ENCODE results near the gene ZNF664.

Gene ZNF664

DNA sequence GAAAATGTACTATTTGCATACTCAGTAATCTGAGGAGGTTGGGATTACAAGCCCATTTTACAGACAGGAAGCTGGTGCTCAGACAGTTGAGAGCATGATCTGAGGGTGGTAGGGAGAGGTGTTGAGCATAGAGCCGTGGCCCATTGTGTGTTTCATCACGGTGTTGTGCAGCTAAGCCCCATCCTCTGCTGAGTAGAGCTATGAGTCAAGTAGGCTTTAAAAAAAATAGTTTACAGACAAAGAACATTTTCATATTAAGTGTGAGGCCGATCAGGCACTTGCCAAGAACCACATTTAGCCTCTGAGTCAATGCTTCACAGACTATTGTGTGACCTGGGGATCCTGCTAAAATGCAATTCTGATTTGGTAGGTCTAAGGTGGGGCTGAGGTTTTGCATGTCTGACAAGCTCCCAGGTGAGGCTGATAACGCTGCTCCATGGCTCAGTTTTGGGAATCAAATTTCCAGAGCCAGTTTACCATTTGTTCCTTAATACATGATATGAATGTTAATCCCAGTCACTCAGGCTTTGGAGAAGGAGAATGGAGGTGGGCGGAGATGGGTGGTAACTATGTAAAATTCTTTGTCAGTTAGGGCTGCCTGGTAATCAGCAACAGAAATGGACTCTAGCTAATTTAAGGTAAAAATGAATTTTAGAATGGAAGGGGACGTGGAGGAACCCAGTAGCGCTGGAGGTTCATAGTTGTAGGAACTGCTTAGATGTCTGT lies 22.2 kb downstream of the ZNF664 start:
- Histone ChIP-seq H3K9me3 (ENCODE audit: insufficient read depth, low read length, severe bottlenecking) (no peaks in the 10 kb centered on the region), H3K27me3 (ENCODE audit: insufficient read depth, low read length, poor library complexity) (no peaks in the 10 kb centered on the region), H3K79me2 (ENCODE audit: insufficient read depth, low read length) (peaks cover 57% of the 10 kb centered on the region), H3K4me1 (ENCODE audit: insufficient read depth, low read length) (no peaks in the 10 kb centered on the region), H3K4me2 (ENCODE audit: insufficient read depth, low read length) (no peak overlapping the region), H2AFZ (ENCODE audit: low read depth, low read length) (no peak overlapping the region), H3K36me3 (ENCODE audit: insufficient read depth, low read length) (peaks cover 72% of the 10 kb centered on the region), H3K9ac (ENCODE audit: low read depth, low read length) (no peak overlapping the region), H4K20me1 (ENCODE audit: insufficient read depth, low read length) (peaks cover 36% of the 10 kb centered on the region; the same call in 1 of the 2 replicates), H3K4me3 (ENCODE audit: low read depth in 1 of 2, low read length in 2 of 2) (no peak overlapping the region), H3K27ac (ENCODE audit: low read length) (no peak overlapping the region)
- TF ChIP-seq, protein P1, sequence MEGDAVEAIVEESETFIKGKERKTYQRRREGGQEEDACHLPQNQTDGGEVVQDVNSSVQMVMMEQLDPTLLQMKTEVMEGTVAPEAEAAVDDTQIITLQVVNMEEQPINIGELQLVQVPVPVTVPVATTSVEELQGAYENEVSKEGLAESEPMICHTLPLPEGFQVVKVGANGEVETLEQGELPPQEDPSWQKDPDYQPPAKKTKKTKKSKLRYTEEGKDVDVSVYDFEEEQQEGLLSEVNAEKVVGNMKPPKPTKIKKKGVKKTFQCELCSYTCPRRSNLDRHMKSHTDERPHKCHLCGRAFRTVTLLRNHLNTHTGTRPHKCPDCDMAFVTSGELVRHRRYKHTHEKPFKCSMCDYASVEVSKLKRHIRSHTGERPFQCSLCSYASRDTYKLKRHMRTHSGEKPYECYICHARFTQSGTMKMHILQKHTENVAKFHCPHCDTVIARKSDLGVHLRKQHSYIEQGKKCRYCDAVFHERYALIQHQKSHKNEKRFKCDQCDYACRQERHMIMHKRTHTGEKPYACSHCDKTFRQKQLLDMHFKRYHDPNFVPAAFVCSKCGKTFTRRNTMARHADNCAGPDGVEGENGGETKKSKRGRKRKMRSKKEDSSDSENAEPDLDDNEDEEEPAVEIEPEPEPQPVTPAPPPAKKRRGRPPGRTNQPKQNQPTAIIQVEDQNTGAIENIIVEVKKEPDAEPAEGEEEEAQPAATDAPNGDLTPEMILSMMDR (IDR thresholded peaks at IDR 0.05; ENCODE audit: borderline replicate concordance, extremely low read depth, low read length, poor library complexity, severe bottlenecking) = no peak
- no peak for TF ChIP-seq EZH2 (IDR thresholded peaks at IDR 0.05; ENCODE audit: borderline replicate concordance, low read depth, low read length, severe bottlenecking)
- ATAC-seq (ENCODE audit: insufficient read depth, low read depth) = no peak; the same call in 2 of the 3 replicates
- DNase-seq = no peak

DNA sequence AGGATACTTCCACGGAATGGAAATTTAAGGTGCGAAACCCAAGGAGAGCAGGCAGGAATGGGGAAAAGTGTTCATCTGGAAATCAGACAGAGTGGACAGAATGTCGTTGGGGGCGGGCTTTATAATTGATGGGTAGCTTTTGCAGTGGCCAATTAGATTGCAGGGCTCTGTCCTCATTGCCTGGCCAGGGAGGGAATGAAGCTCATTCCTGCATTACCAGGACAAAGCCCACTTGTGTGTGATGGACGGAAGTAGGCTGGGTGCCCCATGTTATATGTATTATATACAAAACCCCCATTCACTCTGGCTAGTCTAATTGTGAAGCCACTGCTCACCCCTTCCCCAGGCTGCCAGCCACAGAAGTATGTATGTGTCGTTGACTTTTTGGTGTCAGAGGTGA lies 23.6 kb downstream of the ZNF664 start:
- Histone ChIP-seq H3K4me3 (ENCODE audit: low read depth in 1 of 2, low read length in 2 of 2) (no peak overlapping the region), H3K4me2 (ENCODE audit: insufficient read depth, low read length) (no peak overlapping the region), H3K36me3 (ENCODE audit: insufficient read depth, low read length) (peaks cover 72% of the 10 kb centered on the region), H4K20me1 (ENCODE audit: insufficient read depth, low read length) (peaks cover 44% of the 10 kb centered on the region; the same call in 1 of the 2 replicates), H3K9ac (ENCODE audit: low read depth, low read length) (no peak overlapping the region), H3K9me3 (ENCODE audit: insufficient read depth, low read length, severe bottlenecking) (no peaks in the 10 kb centered on the region), H3K27me3 (ENCODE audit: insufficient read depth, low read length, poor library complexity) (no peaks in the 10 kb centered on the region), H3K79me2 (ENCODE audit: insufficient read depth, low read length) (peaks cover 70% of the 10 kb centered on the region), H3K4me1 (ENCODE audit: insufficient read depth, low read length) (no peaks in the 10 kb centered on the region), H2AFZ (ENCODE audit: low read depth, low read length) (no peak overlapping the region), H3K27ac (ENCODE audit: low read length) (no peak overlapping the region)
- no peak for DNase-seq
- TF ChIP-seq, protein P1 (IDR thresholded peaks at IDR 0.05; ENCODE audit: borderline replicate concordance, extremely low read depth, low read length, poor library complexity, severe bottlenecking) = no peak
- TF ChIP-seq EZH2 (IDR thresholded peaks at IDR 0.05; ENCODE audit: borderline replicate concordance, low read depth, low read length, severe bottlenecking) = no peak
- no peak for ATAC-seq (ENCODE audit: insufficient read depth, low read depth)

DNA sequence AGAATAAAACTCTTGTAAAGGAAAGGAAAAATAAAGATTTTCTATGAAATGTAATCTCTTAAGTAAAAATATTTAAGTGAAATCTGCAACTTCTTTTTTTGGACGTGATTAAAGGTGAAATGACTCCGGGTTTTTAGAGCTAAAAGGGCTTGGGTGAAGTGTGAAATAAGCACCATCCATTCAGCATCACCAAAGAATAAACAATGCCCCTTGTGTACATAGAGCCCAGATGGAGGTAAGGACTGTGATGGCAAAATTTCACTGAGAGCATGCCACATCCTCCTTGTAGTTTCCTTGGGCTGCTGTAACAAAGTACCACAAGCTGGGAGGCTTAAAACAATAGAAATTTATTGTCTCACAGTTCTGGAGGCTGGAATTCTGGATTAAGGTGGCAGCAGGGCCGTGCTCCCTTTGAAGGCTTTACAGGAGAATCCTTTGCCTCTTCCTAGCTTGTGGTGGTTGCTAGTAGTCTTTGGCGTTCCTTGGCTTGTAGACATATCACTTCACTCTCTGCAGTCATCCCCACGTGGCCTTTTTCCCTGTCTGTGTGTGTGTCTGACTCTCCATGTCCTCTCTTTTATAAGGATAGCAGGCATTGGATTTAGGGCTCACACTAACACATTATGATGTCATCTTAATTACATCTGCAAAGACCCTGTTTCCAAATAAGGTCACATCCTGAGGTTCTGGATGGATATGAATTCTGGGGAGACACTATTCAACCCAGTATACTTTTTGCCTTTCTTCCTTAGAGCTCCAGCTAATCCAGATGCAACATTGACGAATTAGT lies 24.2 kb downstream of the ZNF664 start:
- ATAC-seq (ENCODE audit: insufficient read depth, low read depth) (no peak), DNase-seq (no peak)
- Histone ChIP-seq H3K4me1 (ENCODE audit: insufficient read depth, low read length) (no peaks in the 10 kb centered on the region), H3K4me2 (ENCODE audit: insufficient read depth, low read length) (no peak overlapping the region), H3K9me3 (ENCODE audit: insufficient read depth, low read length, severe bottlenecking) (no peaks in the 10 kb centered on the region), H3K79me2 (ENCODE audit: insufficient read depth, low read length) (peaks cover 71% of the 10 kb centered on the region), H3K4me3 (ENCODE audit: low read depth in 1 of 2, low read length in 2 of 2) (no peak overlapping the region), H3K9ac (ENCODE audit: low read depth, low read length) (no peak overlapping the region), H3K36me3 (ENCODE audit: insufficient read depth, low read length) (peaks cover 72% of the 10 kb centered on the region), H4K20me1 (ENCODE audit: insufficient read depth, low read length) (peaks cover 46% of the 10 kb centered on the region; the same call in 1 of the 2 replicates), H3K27ac (ENCODE audit: low read length) (no peak overlapping the region), H3K27me3 (ENCODE audit: insufficient read depth, low read length, poor library complexity) (no peaks in the 10 kb centered on the region), H2AFZ (ENCODE audit: low read depth, low read length) (no peak overlapping the region)
- no peak for TF ChIP-seq EZH2 (IDR thresholded peaks at IDR 0.05; ENCODE audit: borderline replicate concordance, low read depth, low read length, severe bottlenecking)
- TF ChIP-seq, protein P1 (IDR thresholded peaks at IDR 0.05; ENCODE audit: borderline replicate concordance, extremely low read depth, low read length, poor library complexity, severe bottlenecking) = no peak

Measured in DND-41 (cell line).